OCI-LY1 (cell line): ENCODE results near the gene CACNG4.

Source experiments
- EZH2 ChIP-seq: fragments of 200-600 bp; sonication (generic), shearing (Covaris generic); IDR thresholded peaks from 2 replicates; pipeline ENCODE4 v1.8.0; 2017; ENCODE audit warnings: borderline replicate concordance, mixed run types, mild to moderate bottlenecking, antibody characterized with exemption, low read length, moderate library complexity, mixed read lengths
- TF ChIP-seq, protein P1 (sequence below): fragments of 200-600 bp; sonication (generic), shearing (Covaris generic); IDR thresholded peaks from 2 replicates; pipeline ENCODE4 v1.5.1; 2017; ENCODE audit warnings: mild to moderate bottlenecking, antibody characterized with exemption, low read length, moderate library complexity, mixed read lengths

GRCh38 chr17:67074781-67075180 lies 110.3 kb downstream of the CACNG4 start:
- TF ChIP-seq, protein P1, sequence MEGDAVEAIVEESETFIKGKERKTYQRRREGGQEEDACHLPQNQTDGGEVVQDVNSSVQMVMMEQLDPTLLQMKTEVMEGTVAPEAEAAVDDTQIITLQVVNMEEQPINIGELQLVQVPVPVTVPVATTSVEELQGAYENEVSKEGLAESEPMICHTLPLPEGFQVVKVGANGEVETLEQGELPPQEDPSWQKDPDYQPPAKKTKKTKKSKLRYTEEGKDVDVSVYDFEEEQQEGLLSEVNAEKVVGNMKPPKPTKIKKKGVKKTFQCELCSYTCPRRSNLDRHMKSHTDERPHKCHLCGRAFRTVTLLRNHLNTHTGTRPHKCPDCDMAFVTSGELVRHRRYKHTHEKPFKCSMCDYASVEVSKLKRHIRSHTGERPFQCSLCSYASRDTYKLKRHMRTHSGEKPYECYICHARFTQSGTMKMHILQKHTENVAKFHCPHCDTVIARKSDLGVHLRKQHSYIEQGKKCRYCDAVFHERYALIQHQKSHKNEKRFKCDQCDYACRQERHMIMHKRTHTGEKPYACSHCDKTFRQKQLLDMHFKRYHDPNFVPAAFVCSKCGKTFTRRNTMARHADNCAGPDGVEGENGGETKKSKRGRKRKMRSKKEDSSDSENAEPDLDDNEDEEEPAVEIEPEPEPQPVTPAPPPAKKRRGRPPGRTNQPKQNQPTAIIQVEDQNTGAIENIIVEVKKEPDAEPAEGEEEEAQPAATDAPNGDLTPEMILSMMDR = no peak
- no peak for TF ChIP-seq EZH2
